Right lung (tissue), 5 donors: ENCODE measurements around the gene TUBB4B. TPM values are rescaled to one million over a fixed set of nuclear protein-coding genes. Genes with fewer than 3 reads are reported as not detected.
A peak's percentile ranks its signal among the peaks of the same experiment; 100 is the strongest.

Experiments
- DNase-seq, 2 donors: peaks; one replicate each; pipeline ENCODE4 v3.0.0-alpha.2; 2013
- polyA plus RNA-seq, 5 donors: library from polyadenylated mRNA; unstranded; fragments of 120-200 nt; gene quantifications; one replicate each; pipeline versions ENCODE4 v1.2.1 to v1.2.3, GENCODE V29; 2013; ENCODE audit warnings: inconsistent platforms in 1 of 5, low replicate concordance in 1 of 5; ENCODE audit not compliant: insufficient read length in 5 of 5, insufficient read depth in 1 of 5

The TUBB4B gene
- polyA plus RNA-seq, 5 donors: 211 to 322 (median 258) TPM

GRCh38 chr9:137224830-137225694 lies 16.0 kb upstream of the TUBB4B start, which contains the start of gene CYSRT1:
CYSRT1 (plus strand) TSS chr9:137225174; CDS start chr9:137225622, 448 bp downstream.
- no peak for DNase-seq

DNA sequence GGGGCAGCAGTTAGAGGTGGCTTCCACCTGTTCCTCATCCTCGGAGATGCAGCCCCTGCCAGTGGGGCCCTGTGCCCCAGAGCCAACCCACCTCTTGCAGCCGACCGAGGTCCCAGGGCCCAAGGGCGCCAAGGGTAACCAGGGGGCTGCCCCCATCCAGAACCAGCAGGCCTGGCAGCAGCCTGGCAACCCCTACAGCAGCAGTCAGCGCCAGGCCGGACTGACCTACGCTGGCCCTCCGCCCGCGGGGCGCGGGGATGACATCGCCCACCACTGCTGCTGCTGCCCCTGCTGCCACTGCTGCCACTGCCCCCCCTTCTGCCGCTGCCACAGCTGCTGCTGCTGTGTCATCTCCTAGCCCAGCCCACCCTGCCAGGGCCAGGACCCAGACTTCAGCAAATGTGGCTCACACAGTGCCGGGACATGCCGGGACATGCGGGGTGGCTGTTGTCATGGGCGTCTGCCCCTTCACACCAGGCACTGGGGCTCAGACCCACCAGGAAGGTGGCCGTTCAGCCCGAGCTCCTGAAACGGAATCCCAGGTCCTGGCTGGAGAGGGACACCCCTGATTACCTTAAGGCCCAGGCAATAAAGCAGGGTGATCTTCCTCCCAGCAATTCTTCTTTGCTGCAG lies 15.3 kb upstream of the TUBB4B start:
- DNase-seq: no peak

- no peak for DNase-seq
These were observed 14.6 kb upstream of the TUBB4B start for GRCh38 chr9:137226338-137227053.

GRCh38 chr9:137227054-137227852 lies 13.8 kb upstream of the TUBB4B start, which contains the start of gene RNF224:
RNF224 (plus strand) TSS chr9:137227502; CDS start chr9:137228336, 834 bp downstream.
- DNase-seq: peak; percentile 69 to 71

- DNase-seq: no peak
These were observed 13.1 kb upstream of the TUBB4B start for GRCh38 chr9:137227853-137228505.

GRCh38 chr9:137228506-137228967 lies 12.6 kb upstream of the TUBB4B start:
- no peak for DNase-seq

DNA sequence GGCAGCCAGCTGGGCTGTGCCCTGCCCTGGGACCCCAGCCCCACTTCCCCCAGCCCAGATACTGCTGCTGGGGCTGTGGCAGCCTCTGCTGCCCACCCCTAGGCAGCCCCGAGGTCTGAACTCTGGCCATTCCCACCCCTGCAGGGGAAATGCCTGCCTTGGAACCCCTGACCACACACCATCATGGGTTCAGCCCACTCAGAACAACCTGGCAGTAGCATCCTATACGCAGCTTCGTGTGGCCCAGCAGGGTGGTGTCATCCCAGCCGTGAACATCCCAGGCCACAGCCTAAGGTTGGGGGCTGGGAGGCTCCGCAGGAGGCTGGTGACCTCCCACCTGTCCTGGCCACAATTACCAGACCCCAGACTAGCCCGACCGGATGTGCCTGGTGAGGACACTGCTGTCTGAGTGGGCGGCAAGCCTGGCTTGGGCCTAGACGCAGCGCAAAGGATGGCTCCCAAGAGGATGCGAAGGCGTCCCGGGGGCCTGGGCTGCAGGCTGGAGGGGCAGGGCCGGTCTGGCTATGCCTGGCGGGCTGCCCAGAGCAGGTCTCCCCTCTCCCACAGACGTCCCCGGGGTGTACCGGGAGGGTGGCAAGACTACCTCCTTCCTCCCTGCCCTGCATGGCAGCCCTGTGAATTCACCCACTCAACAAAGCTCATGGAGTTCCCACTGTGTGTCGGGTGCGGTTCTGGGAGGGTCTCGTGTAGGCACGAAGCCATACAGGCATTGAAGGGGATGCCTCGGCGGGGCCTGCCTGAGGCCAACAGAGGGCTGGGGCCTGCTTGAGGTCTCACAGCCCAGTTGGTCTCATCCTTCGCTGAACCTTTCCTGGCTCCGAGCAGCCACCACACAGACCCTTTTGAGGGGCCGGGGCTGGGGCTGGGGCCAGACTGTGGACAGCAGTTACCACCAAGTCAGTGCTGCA lies 11.9 kb upstream of the TUBB4B start:
- DNase-seq: no peak

GRCh38 chr9:137229903-137230704 lies 11.0 kb upstream of the TUBB4B start:
- DNase-seq: no peak

GRCh38 chr9:137230705-137231371 lies 10.2 kb upstream of the TUBB4B start, which contains the start of gene SLC34A3:
SLC34A3 (plus strand) TSS chr9:137230901; CDS start chr9:137231703, 802 bp downstream.
- no peak for DNase-seq

- no peak for DNase-seq
These were observed 9.6 kb upstream of the TUBB4B start for GRCh38 chr9:137231372-137232039.

- DNase-seq: no peak
These were observed 9.0 kb upstream of the TUBB4B start for GRCh38 chr9:137232101-137232500.

DNA sequence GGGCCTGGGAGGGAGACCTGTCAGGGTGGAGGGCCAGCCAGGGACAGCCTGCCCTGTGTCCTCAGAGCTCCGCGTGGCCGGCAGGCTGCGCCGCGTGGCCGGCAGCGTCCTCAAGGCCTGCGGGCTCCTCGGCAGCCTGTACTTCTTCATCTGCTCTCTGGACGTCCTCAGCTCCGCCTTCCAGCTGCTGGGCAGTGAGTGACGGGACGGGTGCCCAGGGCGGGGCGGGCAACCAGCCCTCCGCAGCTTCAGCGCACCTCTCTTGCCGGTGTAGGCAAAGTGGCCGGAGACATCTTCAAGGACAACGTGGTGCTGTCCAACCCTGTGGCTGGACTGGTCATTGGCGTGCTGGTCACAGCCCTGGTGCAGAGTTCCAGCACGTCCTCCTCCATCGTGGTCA lies 8.6 kb upstream of the TUBB4B start:
- no peak for DNase-seq

GRCh38 chr9:137233143-137233980 lies 7.7 kb upstream of the TUBB4B start:
- no peak for DNase-seq

DNA sequence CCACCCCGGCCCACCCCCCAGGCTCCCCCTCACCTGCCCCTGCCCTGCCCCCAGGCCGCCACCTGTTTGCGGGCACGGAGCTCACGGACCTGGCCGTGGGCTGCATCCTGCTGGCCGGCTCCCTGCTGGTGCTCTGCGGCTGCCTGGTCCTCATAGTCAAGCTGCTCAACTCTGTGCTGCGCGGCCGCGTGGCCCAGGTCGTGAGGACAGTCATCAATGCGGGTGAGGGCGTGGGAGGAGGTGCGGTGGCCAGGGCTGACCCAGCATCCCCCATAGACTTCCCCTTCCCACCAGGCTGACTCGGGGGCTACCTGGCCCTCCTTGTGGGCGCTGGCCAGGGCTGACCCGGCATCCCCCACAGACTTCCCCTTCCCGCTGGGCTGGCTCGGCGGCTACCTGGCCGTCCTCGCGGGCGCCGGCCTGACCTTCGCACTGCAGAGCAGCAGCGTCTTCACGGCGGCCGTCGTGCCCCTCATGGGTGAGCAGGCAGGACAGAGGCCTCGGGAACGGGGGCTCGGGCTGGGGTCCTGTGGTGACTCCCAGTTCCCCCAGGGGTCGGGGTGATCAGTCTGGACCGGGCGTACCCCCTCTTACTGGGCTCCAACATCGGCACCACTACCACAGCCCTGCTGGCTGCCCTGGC lies 6.9 kb upstream of the TUBB4B start:
- DNase-seq: no peak

- no peak for DNase-seq
These were observed 6.2 kb upstream of the TUBB4B start for GRCh38 chr9:137234758-137235423.
